ENCODE results near the gene TEX47.

- no peak for TF ChIP-seq POLR2AphosphoS5 (IDR thresholded peaks at IDR 0.05)
- no peak for TF ChIP-seq CTCF (IDR thresholded peaks at IDR 0.05)
- no peak for TF ChIP-seq POLR2A (IDR thresholded peaks at IDR 0.05)
Observed at GRCh38 chr7:88746126-88746525, 49.4 kb downstream of the TEX47 start.

All from breast epithelium (tissue), 3 donors.